ENCODE data around the gene KCND3. TPM values are rescaled to one million over a fixed set of nuclear protein-coding genes. Genes with fewer than 3 reads are reported as not detected.

Gene KCND3
- total RNA-seq, 2 experiments from 2014 or later: not detected

- Mint-ChIP-seq H3K27me3 (no peaks in the 10 kb centered on the region), H3K27ac (peak overlapping the region; percentile 45), H3K36me3 (ENCODE audit: low read depth) (peaks cover 23% of the 10 kb centered on the region), H3K4me1 (peaks cover 52% of the 10 kb centered on the region), H3K4me3 (peak overlapping the region; percentile 93), H3K9me3 (no peaks in the 10 kb centered on the region)
- ChIA-PET POLR2A (interaction anchor here (0.8 to 7.4 kb wide), 10 partner anchors 9 to 617 kb away, joined by 3 to 48 read pairs (median 6); partner anchors contain the start of genes ATP5PB, CEPT1, DRAM2 and INKA2), CTCF (interaction anchor here (0.9 to 5.7 kb wide), 10 partner anchors 9 to 303 kb away, joined by 4 to 36 read pairs (median 7); partner anchors contain the start of gene INKA2)
- no peak for DNase-seq
Measured at GRCh38 chr1:111756124-111756513, 233.3 kb downstream of the KCND3 start.

DNA sequence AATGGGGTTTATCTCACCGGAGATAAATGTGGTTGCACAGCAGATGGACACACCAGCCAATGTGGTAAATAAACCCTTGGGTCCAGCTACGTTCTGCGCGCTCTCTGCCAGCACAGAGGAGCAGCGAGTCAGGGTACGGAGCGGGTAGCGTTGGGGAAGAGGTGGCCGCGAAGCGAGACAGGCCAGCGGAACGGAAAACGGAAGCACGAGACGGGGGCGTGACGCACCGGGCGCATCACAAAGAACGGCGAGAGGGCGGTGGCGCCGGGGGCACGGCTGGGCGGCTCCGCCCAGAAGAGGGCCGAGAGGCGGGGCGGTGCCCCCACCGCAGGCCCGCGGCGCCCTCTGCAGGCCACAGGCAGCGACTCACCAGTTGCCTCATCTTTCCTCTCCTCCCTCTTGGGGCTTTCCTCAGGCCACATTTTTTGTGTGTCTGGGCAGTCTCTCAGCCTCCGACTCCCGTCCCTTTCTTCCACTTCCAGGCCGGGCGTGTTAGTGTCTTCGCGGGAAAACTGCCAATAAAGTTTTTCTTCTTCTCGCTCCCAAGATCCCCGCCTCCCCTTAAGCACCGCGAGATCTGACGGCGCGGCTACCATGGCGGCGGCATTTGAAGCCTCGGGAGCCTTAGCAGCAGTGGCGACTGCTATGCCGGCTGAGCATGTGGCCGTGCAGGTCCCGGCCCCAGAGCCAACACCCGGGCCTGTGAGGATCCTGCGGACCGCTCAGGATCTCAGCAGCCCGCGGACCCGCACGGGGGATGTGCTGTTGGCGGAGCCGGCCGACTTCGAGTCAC, 233.9 kb downstream of the KCND3 start, which contains the start of gene DDX20:
Gene DDX20, plus strand, starts transcription at position 571 of the 793 bp plus-strand sequence. Its CDS starts 24 bp downstream, at position 595.
- peak; percentile 94 for DNase-seq
- peaks cover 17% of the 10 kb centered on the region for H3K36me3 Mint-ChIP-seq (ENCODE audit: low read depth)
- H3K4me1 Mint-ChIP-seq: peaks cover 48% of the 10 kb centered on the region
- H3K4me3 Mint-ChIP-seq: peak within 1 kb of the TSS; percentile 93
- ChIA-PET CTCF (interaction anchor here (0.6 to 5.7 kb wide), 24 partner anchors 8 to 557 kb away, joined by 3 to 36 read pairs (median 4); partner anchors contain the start of genes ATP5PB, INKA2 and WDR77), POLR2A (interaction anchor here (0.6 to 7.4 kb wide), 20 partner anchors 8 to 616 kb away, joined by 3 to 48 read pairs (median 4); partner anchors contain the start of genes ATP5PB, CEPT1, DRAM2 and INKA2)
- no peaks in the 10 kb centered on the region for H3K9me3 Mint-ChIP-seq
- H3K27me3 Mint-ChIP-seq: peaks cover 4% of the 10 kb centered on the region
- peak within 1 kb of the TSS; percentile 96 for H3K27ac Mint-ChIP-seq

DNA sequence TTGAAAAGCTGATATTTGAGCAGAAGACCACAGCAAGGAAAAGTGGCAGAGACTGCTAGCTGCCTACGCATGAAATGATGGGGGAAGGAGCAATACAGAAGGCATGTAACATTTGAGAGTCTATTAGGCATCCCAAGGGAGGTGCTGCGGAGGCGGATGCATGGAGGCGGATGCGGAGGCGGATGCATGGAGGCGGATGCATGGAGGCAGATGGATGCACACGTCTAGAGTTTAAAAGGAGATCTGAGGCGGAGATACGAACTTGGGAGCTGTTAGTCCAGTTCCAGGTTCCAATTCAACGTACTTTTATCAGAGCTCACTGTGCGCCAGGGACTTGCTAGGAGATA, 234.5 kb downstream of the KCND3 start:
- Mint-ChIP-seq H3K27ac (peak overlapping the region; percentile 96), H3K9me3 (no peaks in the 10 kb centered on the region), H3K27me3 (peaks cover 4% of the 10 kb centered on the region), H3K4me3 (peak overlapping the region; percentile 93), H3K4me1 (peaks cover 45% of the 10 kb centered on the region), H3K36me3 (ENCODE audit: low read depth) (peaks cover 14% of the 10 kb centered on the region)
- DNase-seq: peak; percentile 56
- ChIA-PET CTCF (interaction anchor here (0.6 to 5.7 kb wide), 22 partner anchors 9 to 557 kb away, joined by 3 to 36 read pairs (median 4); partner anchors contain the start of genes ATP5PB, INKA2 and WDR77), POLR2A (interaction anchor here (0.6 to 7.4 kb wide), 17 partner anchors 11 to 534 kb away, joined by 3 to 48 read pairs (median 4); partner anchors contain the start of genes ATP5PB, INKA2 and WDR77)

GRCh38 chr1:111751906-111752575, 237.4 kb downstream of the KCND3 start:
- ChIA-PET CTCF (interaction anchor here (0.7 to 5.7 kb wide), 6 partner anchors 17 to 426 kb away, joined by 4 to 36 read pairs (median 4); no protein-coding TSS in a partner anchor), POLR2A (interaction anchor here (1.0 to 7.4 kb wide), 7 partner anchors 8 to 245 kb away, joined by 3 to 48 read pairs (median 4); partner anchors contain the start of gene INKA2)
- DNase-seq: no peak
- Mint-ChIP-seq H3K4me1 (peaks cover 34% of the 10 kb centered on the region), H3K27ac (no peak overlapping the region), H3K36me3 (ENCODE audit: low read depth) (no peaks in the 10 kb centered on the region), H3K27me3 (peaks cover 4% of the 10 kb centered on the region), H3K9me3 (no peaks in the 10 kb centered on the region), H3K4me3 (no peak overlapping the region)

DNA sequence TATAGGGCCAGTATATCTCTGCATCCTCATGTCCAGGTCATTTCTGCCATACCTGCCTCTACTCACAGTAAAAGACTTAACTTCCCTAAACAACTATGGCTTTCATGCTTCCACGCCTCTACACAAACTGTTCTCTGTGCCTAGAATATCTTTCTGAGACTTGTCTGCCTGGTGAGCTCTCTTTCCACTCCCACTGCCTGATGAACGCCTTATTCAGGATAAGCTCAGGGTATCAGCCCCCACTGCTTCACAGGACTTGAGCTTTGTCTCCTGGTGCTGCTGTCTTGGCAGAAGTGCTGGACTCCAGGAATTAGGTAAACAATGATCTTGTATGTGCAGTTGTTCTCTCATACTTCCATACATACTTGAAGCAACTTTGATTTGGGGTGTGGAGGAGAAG, 238.6 kb downstream of the KCND3 start:
- Mint-ChIP-seq H3K9me3 (no peaks in the 10 kb centered on the region), H3K4me3 (no peak overlapping the region), H3K36me3 (ENCODE audit: low read depth) (no peaks in the 10 kb centered on the region), H3K27me3 (peaks cover 6% of the 10 kb centered on the region), H3K4me1 (peaks cover 27% of the 10 kb centered on the region), H3K27ac (no peak overlapping the region)
- CTCF ChIA-PET: interaction anchor here (1.0 to 5.7 kb wide), 8 partner anchors 10 to 269 kb away, joined by 3 to 36 read pairs (median 4); partner anchors contain the start of gene INKA2
- no peak for DNase-seq
- POLR2A ChIA-PET: interaction anchor here (0.7 to 7.4 kb wide), 8 partner anchors 13 to 551 kb away, joined by 3 to 48 read pairs (median 4); partner anchors contain the start of genes DENND2D and INKA2

- Mint-ChIP-seq H3K36me3 (ENCODE audit: low read depth) (no peaks in the 10 kb centered on the region), H3K27me3 (peaks cover 10% of the 10 kb centered on the region), H3K27ac (no peak overlapping the region), H3K9me3 (no peaks in the 10 kb centered on the region), H3K4me1 (peaks cover 21% of the 10 kb centered on the region), H3K4me3 (no peak overlapping the region)
- DNase-seq: no peak
- CTCF ChIA-PET: interaction anchor here (0.6 to 7.4 kb wide), 4 partner anchors 35 to 641 kb away, joined by 3 to 63 read pairs (median 4); no protein-coding TSS in a partner anchor
- POLR2A ChIA-PET: interaction anchor here (0.8 to 1.8 kb wide), 2 partner anchors 127 to 549 kb away, joined by 3 to 4 read pairs; partner anchors contain the start of gene DENND2D
Measured at GRCh38 chr1:111749628-111750027, 239.8 kb downstream of the KCND3 start.

DNA sequence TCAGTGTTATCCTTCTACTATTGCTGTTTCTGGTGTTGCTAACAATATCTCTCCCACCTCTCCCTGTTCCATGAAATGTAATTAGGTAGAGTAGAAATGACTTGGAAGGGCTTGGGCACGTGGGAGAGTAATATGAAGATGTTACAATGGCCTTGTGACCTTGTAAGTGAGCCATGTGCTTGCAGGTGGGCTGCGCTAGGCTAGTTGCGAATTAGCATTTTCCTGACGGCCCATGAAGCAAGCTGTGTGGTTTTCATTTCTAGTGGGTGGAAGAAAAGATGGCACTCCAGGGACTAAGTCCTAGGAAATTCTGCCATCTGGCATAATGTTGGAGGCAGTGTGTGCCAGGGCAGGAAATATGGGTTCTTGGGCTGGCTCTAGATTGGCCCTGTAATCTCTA, 241.5 kb downstream of the KCND3 start:
- ChIA-PET POLR2A (interaction anchor here (0.9 to 1.9 kb wide), 6 partner anchors 9 to 270 kb away, joined by 3 to 18 read pairs (median 5); partner anchors contain the start of gene DDX20), CTCF (interaction anchor here (0.9 to 7.4 kb wide), 22 partner anchors 9 to 308 kb away, joined by 3 to 63 read pairs (median 5); partner anchors contain the start of genes ADORA3, INKA2 and TMIGD3)
- peaks cover 14% of the 10 kb centered on the region for H3K4me1 Mint-ChIP-seq
- H3K36me3 Mint-ChIP-seq (ENCODE audit: low read depth): no peaks in the 10 kb centered on the region
- DNase-seq: no peak
- peaks cover 15% of the 10 kb centered on the region for H3K27me3 Mint-ChIP-seq
- no peak overlapping the region for H3K27ac Mint-ChIP-seq
- H3K9me3 Mint-ChIP-seq: no peaks in the 10 kb centered on the region
- no peak overlapping the region for H3K4me3 Mint-ChIP-seq

DNA sequence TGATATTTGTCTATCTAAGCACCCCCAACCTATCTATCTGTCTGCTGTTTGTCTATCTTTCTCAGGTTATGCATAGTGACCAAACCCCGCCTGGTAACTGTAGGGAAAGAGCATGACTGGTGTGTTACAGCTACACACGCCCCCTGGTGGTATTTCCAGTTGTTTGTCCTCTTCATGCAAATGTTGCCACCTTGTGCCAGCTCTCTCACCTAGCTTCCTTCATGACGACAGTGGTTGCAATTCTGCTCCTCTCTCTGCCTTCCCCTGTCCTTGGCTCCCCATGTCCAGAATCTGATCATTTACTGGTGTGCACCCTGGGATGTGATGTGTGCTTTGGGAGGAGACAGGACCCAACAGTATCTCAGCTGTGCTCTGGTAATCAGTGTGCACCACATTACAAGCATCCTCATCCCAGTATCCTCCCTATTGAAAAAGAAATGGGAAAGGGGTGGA, 242.2 kb downstream of the KCND3 start:
- POLR2A ChIA-PET: interaction anchor here (0.6 to 1.9 kb wide), 11 partner anchors 8 to 525 kb away, joined by 3 to 18 read pairs (median 3); partner anchors contain the start of genes DDX20 and INKA2
- Mint-ChIP-seq H3K4me3 (no peak overlapping the region), H3K4me1 (peaks cover 12% of the 10 kb centered on the region), H3K9me3 (no peaks in the 10 kb centered on the region), H3K36me3 (ENCODE audit: low read depth) (no peaks in the 10 kb centered on the region), H3K27ac (no peak overlapping the region), H3K27me3 (peaks cover 20% of the 10 kb centered on the region)
- DNase-seq: peak; percentile 79
- CTCF ChIA-PET: interaction anchor here (0.5 to 7.4 kb wide), 38 partner anchors 8 to 927 kb away, joined by 3 to 63 read pairs (median 4); partner anchors contain the start of genes ADORA3, ATP5PB, INKA2 and MOV10

- no peaks in the 10 kb centered on the region for H3K36me3 Mint-ChIP-seq (ENCODE audit: low read depth)
- H3K4me3 Mint-ChIP-seq: no peak overlapping the region
- no peak overlapping the region for H3K27ac Mint-ChIP-seq
- no peak for DNase-seq
- H3K4me1 Mint-ChIP-seq: peaks cover 8% of the 10 kb centered on the region
- no peaks in the 10 kb centered on the region for H3K9me3 Mint-ChIP-seq
- ChIA-PET CTCF (interaction anchor here (0.6 to 7.4 kb wide), 34 partner anchors 8 to 928 kb away, joined by 3 to 63 read pairs (median 4); partner anchors contain the start of genes ADORA3, ATP5PB, INKA2 and MOV10), POLR2A (interaction anchor here (0.6 to 1.9 kb wide), 9 partner anchors 8 to 524 kb away, joined by 3 to 18 read pairs (median 3); partner anchors contain the start of genes DDX20 and INKA2)
- peaks cover 27% of the 10 kb centered on the region for H3K27me3 Mint-ChIP-seq
Measured at GRCh38 chr1:111746614-111746999, 242.9 kb downstream of the KCND3 start.

DNA sequence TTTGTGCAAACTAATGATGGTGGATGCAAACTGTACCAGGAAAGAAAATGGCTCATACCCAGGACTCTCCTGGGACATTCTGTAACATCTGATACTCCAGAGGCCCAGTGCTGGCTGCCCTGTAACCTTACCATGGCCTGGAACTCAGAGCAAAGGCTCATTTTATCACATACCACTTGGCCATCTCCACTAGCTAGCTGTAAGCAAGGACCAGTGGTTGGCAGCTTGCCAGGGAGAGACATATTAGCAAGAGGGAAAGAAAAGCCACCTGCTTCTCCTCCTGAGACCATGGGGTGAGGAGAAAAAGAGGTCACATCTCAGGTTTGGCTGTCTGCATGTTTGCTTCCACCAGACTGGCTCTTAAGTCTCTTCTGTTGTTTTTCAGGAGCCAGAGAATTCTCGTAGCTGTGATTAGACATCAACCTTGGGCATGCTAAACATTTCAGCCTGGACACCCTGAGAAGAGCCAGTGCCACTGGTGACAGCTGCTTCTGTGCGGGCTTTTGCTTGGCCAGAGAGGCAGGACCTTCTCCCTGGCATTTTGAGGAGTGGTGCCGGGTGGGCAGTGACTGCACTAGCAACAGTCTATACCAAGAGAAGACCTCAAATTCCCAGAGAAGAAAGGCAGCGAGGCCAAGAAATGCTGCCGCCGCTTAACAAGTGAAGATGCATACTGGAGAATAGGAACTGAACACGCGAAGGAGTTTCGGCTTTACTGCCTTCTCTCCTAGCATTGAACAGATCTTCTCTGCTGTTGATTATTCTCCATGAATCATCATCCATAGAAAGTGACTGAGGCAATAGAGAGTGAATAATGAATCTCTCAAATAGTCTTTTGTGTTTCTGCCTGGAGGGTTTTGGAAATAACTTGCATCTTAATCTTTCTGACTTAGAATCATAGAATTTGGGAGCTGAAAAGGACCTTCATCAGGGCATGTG, 243.5 kb downstream of the KCND3 start:
- Mint-ChIP-seq H3K9me3 (no peaks in the 10 kb centered on the region), H3K36me3 (ENCODE audit: low read depth) (no peaks in the 10 kb centered on the region), H3K27ac (no peak overlapping the region), H3K4me1 (peaks cover 9% of the 10 kb centered on the region), H3K4me3 (no peak overlapping the region), H3K27me3 (peaks cover 33% of the 10 kb centered on the region)
- ChIA-PET CTCF (interaction anchor here (1.6 to 7.4 kb wide), 9 partner anchors 9 to 294 kb away, joined by 3 to 63 read pairs (median 10); no protein-coding TSS in a partner anchor), POLR2A (interaction anchor here (1.6 kb wide), 1 partner anchor 10 kb away, joined by 3 read pairs; no protein-coding TSS in a partner anchor)
- no peak for DNase-seq

DNA sequence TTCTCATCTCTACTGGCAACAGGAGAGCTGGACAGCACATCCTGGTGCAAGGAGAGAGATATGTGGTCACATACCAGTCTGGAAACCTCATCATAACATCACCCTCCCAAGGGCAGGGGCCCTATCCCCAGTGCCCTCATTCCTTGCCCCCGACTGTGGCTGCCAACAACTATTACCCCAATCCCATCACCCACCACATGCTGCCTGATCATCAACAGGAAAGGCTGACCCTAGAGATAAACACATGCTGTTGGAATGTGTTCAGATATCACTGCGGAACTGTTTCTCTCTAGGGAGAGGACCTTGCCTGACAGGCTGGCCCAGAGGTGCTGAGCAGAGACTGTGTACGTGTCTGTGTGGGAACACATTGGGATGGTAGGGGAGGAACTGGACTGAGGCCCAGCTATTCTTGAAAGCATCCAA, 245.8 kb downstream of the KCND3 start:
- H3K4me1 Mint-ChIP-seq: peaks cover 18% of the 10 kb centered on the region
- H3K27ac Mint-ChIP-seq: no peak overlapping the region
- no peaks in the 10 kb centered on the region for H3K36me3 Mint-ChIP-seq (ENCODE audit: low read depth)
- no peak overlapping the region for H3K4me3 Mint-ChIP-seq
- DNase-seq: no peak
- peaks cover 40% of the 10 kb centered on the region for H3K27me3 Mint-ChIP-seq
- CTCF ChIA-PET: interaction anchor here (1.1 to 7.4 kb wide), 3 partner anchors 30 to 263 kb away, joined by 4 to 63 read pairs (median 8); no protein-coding TSS in a partner anchor
- no peaks in the 10 kb centered on the region for H3K9me3 Mint-ChIP-seq
- POLR2A ChIA-PET: interaction anchor here (1.6 to 2.4 kb wide), 2 partner anchors 11 to 236 kb away, joined by 3 to 11 read pairs; no protein-coding TSS in a partner anchor

All from activated CD4-positive, alpha-beta memory T cell treated with anti-CD3 and anti-CD28 coated beads, Interleukin-2, amount 10 ng/mL, durations not matched to agents 7 days and 5 days (primary cell).